Measurements from ENCODE around the gene TNFRSF21. TPM values are rescaled to one million over a fixed set of nuclear protein-coding genes. Genes with fewer than 3 reads are reported as not detected.

TNFRSF21 gene
- total RNA-seq, 1 experiment from 2014 or later, result 19.3 TPM

DNA sequence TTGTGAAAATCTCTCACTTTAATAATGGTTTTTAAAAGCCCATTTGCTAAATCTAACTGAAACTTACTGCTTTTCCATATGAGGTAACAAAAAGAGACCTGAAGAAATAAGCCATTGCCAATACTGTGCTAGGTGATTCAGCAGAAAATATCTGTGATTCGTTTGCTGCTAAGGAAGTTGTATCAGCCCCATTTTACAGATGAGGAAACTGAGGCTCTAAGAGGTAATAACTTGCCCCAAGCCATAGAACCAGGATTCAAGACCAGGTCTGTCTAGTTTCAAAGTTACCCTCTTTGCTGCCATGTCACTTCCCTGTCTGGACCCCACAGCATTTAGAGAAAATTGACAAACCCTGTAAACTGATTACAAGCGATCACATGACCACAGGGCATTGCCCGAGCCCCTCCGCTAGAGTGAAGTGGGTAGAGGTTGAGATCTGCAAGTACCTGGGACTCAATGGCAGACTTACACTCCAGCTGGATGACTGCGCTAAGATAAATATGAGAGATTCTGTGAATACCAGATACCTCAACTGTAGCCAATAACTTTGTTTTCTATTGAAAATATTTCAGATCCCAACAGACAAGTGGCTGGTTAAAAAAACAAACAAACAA is 69.3 kb downstream of the TNFRSF21 start:
- TF ChIP-seq, protein P1, sequence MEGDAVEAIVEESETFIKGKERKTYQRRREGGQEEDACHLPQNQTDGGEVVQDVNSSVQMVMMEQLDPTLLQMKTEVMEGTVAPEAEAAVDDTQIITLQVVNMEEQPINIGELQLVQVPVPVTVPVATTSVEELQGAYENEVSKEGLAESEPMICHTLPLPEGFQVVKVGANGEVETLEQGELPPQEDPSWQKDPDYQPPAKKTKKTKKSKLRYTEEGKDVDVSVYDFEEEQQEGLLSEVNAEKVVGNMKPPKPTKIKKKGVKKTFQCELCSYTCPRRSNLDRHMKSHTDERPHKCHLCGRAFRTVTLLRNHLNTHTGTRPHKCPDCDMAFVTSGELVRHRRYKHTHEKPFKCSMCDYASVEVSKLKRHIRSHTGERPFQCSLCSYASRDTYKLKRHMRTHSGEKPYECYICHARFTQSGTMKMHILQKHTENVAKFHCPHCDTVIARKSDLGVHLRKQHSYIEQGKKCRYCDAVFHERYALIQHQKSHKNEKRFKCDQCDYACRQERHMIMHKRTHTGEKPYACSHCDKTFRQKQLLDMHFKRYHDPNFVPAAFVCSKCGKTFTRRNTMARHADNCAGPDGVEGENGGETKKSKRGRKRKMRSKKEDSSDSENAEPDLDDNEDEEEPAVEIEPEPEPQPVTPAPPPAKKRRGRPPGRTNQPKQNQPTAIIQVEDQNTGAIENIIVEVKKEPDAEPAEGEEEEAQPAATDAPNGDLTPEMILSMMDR (IDR thresholded peaks at IDR 0.05; ENCODE audit: unreplicated experiment), result no peak
- ChIA-PET POLR2A (interaction anchor here (1.4 kb wide), 1 partner anchor 36 kb away, joined by 5 read pairs; no protein-coding TSS in a partner anchor), CTCF (no interaction called here)
- H3K4me3 Mint-ChIP-seq (ENCODE audit: unreplicated experiment), result no peak overlapping the region
- BruUV-seq (replicated peaks), result no TSS peak
- H3K27ac Mint-ChIP-seq (ENCODE audit: low read depth, unreplicated experiment), result no peak overlapping the region
- H3K27me3 Mint-ChIP-seq (ENCODE audit: insufficient read depth, unreplicated experiment), result no peaks in the 10 kb centered on the region
- peaks cover 20% of the 10 kb centered on the region for H3K4me1 Mint-ChIP-seq (ENCODE audit: insufficient read depth, unreplicated experiment)
- no peaks in the 10 kb centered on the region for H3K9me3 Mint-ChIP-seq (ENCODE audit: unreplicated experiment)
- intact Hi-C loops (cut with micrococcal nuclease), result no loop called here
- no peak for DNase-seq (ENCODE audit: unreplicated experiment)
- H3K36me3 Mint-ChIP-seq (ENCODE audit: insufficient read depth, unreplicated experiment), result peaks cover 3% of the 10 kb centered on the region

DNA sequence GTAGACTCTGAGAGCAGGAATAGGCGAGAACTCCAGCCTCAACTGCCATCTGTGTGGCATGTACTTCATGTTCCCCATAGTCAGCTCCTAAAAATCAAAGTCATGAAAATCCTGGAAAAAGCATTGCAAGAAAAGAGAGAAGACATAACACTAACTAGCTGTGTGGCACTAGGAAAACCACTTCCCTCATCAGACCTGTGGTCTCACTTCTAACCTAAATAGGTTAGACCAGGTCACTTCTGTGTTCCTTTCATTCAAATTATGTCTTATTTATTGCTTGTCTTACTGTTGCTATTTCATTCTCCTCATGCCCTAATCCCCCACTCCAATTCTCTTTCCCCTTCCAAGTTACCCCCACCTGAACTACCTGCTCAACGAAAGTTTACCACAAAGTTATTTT is 70.2 kb downstream of the TNFRSF21 start:
- Mint-ChIP-seq H3K27ac (ENCODE audit: low read depth, unreplicated experiment) (no peak overlapping the region), H3K27me3 (ENCODE audit: insufficient read depth, unreplicated experiment) (no peaks in the 10 kb centered on the region), H3K4me3 (ENCODE audit: unreplicated experiment) (no peak overlapping the region), H3K36me3 (ENCODE audit: insufficient read depth, unreplicated experiment) (peaks cover 7% of the 10 kb centered on the region), H3K9me3 (ENCODE audit: unreplicated experiment) (no peaks in the 10 kb centered on the region), H3K4me1 (ENCODE audit: insufficient read depth, unreplicated experiment) (peaks cover 20% of the 10 kb centered on the region)
- intact Hi-C loops (cut with micrococcal nuclease), result no loop called here
- BruUV-seq (replicated peaks), result no TSS peak
- POLR2A ChIA-PET, result interaction anchor here (1.4 kb wide), 1 partner anchor 36 kb away, joined by 5 read pairs; no protein-coding TSS in a partner anchor
- TF ChIP-seq, protein P1 (IDR thresholded peaks at IDR 0.05; ENCODE audit: unreplicated experiment), result no peak
- no peak for DNase-seq (ENCODE audit: unreplicated experiment)
- CTCF ChIA-PET, result interaction anchor here (0.9 kb wide), 1 partner anchor 83 kb away, joined by 3 read pairs; no protein-coding TSS in a partner anchor

DNA sequence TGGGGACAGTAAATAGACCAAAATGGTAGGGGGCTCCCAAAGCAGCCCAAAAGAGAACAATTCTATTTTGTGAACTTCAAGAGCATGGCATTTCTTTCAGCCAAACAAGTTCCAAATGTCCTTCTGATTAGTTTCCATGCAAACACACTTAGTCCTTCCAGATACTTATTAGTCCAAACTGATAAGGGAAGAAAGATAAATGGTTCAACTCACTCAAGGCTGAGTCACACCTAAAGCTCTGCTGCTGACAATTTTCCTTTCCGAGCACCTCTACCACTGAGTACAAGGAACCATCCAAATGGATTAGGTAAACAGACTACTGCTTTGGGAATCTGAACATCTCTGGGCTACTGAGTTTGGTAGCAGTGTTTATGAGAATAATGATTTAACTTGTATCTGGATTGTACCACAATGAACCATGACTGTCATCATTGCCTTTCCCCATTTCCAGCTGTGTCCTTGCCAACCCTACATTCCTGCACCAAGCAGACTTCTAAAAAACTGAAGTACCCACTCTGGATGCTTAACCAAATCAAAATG is 71.2 kb downstream of the TNFRSF21 start:
- intact Hi-C loops (cut with micrococcal nuclease), result no loop called here
- H3K4me3 Mint-ChIP-seq (ENCODE audit: unreplicated experiment), result no peak overlapping the region
- H3K36me3 Mint-ChIP-seq (ENCODE audit: insufficient read depth, unreplicated experiment), result peaks cover 14% of the 10 kb centered on the region
- ChIA-PET CTCF (no interaction called here), POLR2A (interaction anchor here (0.8 to 1.2 kb wide), 3 partner anchors 12 to 180 kb away, joined by 3 to 6 read pairs (median 5); no protein-coding TSS in a partner anchor)
- H3K9me3 Mint-ChIP-seq (ENCODE audit: unreplicated experiment), result no peaks in the 10 kb centered on the region
- no TSS peak for BruUV-seq (replicated peaks)
- TF ChIP-seq, protein P1 (IDR thresholded peaks at IDR 0.05; ENCODE audit: unreplicated experiment), result no peak
- no peaks in the 10 kb centered on the region for H3K27me3 Mint-ChIP-seq (ENCODE audit: insufficient read depth, unreplicated experiment)
- H3K4me1 Mint-ChIP-seq (ENCODE audit: insufficient read depth, unreplicated experiment), result peaks cover 17% of the 10 kb centered on the region
- no peak overlapping the region for H3K27ac Mint-ChIP-seq (ENCODE audit: low read depth, unreplicated experiment)
- DNase-seq (ENCODE audit: unreplicated experiment), result no peak

DNA sequence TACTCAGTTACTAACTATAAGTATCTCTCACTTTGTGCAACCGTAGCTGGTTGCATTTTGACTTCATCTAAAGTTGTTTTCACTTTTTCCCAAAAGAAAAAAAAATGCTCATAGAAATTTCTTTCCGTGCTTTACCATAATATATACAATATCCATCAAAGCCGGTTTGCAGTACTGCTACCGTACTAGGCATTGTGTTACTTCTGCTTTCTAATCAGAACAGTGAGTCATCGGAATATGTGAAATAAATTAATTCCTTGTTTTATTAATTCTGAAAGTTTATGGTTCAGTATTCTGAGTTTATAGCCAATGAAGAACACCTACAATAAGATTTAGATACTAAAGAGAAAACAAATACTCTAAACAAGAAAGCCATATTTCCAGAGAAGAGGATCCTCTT is 72.5 kb downstream of the TNFRSF21 start:
- H3K9me3 Mint-ChIP-seq (ENCODE audit: unreplicated experiment), result no peaks in the 10 kb centered on the region
- no peak for DNase-seq (ENCODE audit: unreplicated experiment)
- H3K36me3 Mint-ChIP-seq (ENCODE audit: insufficient read depth, unreplicated experiment), result peaks cover 27% of the 10 kb centered on the region
- intact Hi-C loops (cut with micrococcal nuclease), result no loop called here
- no peak overlapping the region for H3K27ac Mint-ChIP-seq (ENCODE audit: low read depth, unreplicated experiment)
- H3K4me1 Mint-ChIP-seq (ENCODE audit: insufficient read depth, unreplicated experiment), result peaks cover 8% of the 10 kb centered on the region
- no peaks in the 10 kb centered on the region for H3K27me3 Mint-ChIP-seq (ENCODE audit: insufficient read depth, unreplicated experiment)
- H3K4me3 Mint-ChIP-seq (ENCODE audit: unreplicated experiment), result no peak overlapping the region
- ChIA-PET POLR2A (no interaction called here), CTCF (no interaction called here)
- BruUV-seq (replicated peaks), result no TSS peak
- TF ChIP-seq, protein P1 (IDR thresholded peaks at IDR 0.05; ENCODE audit: unreplicated experiment), result no peak
